Gastroesophageal sphincter (tissue), 4 donors: ENCODE data around the gene USP47. TPM values are rescaled to one million over a fixed set of nuclear protein-coding genes. Genes with fewer than 3 reads are reported as not detected.
A peak's percentile ranks its signal among the peaks of the same experiment; 100 is the strongest.

Experiments used
- ATAC-seq: fragments of 150-250 bp; one replicate; pipeline ENCODE4 v1.9.1; 2016; ENCODE audit warnings: mild to moderate bottlenecking, moderate library complexity
- H3K27ac ChIP-seq, 4 donors: fragments of 200-600 bp; sonication (generic) in 3 of 4; 1 replicate in 3 of 4; 2 replicates in 1 of 4; pipeline ENCODE4 v1.5.1; 2016 to 2019
- H3K27me3 ChIP-seq: fragments of 200-600 bp; sonication (generic); one replicate; pipeline ENCODE4 v1.5.1; 2019
- H3K36me3 ChIP-seq, 2 donors: fragments of 200-600 bp; sonication (generic); one replicate each; pipeline ENCODE4 v1.5.1; 2019; ENCODE audit warnings: control low read depth in 1 of 2
- H3K4me1 ChIP-seq, 3 donors: fragments of 200-600 bp; sonication (generic); 1 replicate in 2 of 3; 2 replicates in 1 of 3; pipeline ENCODE4 v1.5.1; 2016 to 2019; ENCODE audit warnings: control low read depth in 2 of 3
- H3K4me3 ChIP-seq, 2 donors: fragments of 200-600 bp; sonication (generic); one replicate each; pipeline ENCODE4 v1.5.1; 2019; ENCODE audit warnings: mild to moderate bottlenecking in 1 of 2, moderate library complexity in 1 of 2
- H3K9me3 ChIP-seq, 3 donors: fragments of 200-600 bp; sonication (generic); one replicate each; pipeline ENCODE4 v1.5.1; 2017 to 2019; ENCODE audit warnings: control low read depth in 2 of 3
- CTCF ChIP-seq, 4 experiments: fragments of 200-600 bp in 2 of 4; fragments of 450-650 bp in 2 of 4; sonication (generic) in 1 of 4; IDR thresholded peaks; one replicate each; pipeline ENCODE4 v1.5.1; 2017 to 2019; ENCODE audit warnings: antibody characterized with exemption in 4 of 4, mild to moderate bottlenecking in 2 of 4, moderate library complexity in 2 of 4
- EP300 ChIP-seq: sonication (generic); formaldehyde crosslinking; IDR thresholded peaks from one replicate; pipeline ENCODE4 v1.6.1; 2017; ENCODE audit warnings: antibody characterized with exemption, mild to moderate bottlenecking
- POLR2A ChIP-seq, 2 donors: fragments of 450-650 bp; IDR thresholded peaks; one replicate each; pipeline ENCODE4 v1.6.1; 2017; ENCODE audit warnings: antibody characterized with exemption in 2 of 2, mild to moderate bottlenecking in 2 of 2, moderate library complexity in 1 of 2
- POLR2AphosphoS5 ChIP-seq: sonication (generic); formaldehyde crosslinking; IDR thresholded peaks from one replicate; pipeline ENCODE4 v1.6.1; 2017; ENCODE audit warnings: antibody characterized with exemption
- WGBS, 2 donors: methylation state at CpG; one replicate each; pipeline ENCODE4 v1.1.5; 2018; ENCODE audit warnings: low coverage in 1 of 2; 5-methylcytosine and 5-hydroxymethylcytosine counted together
- total RNA-seq, 4 donors: library from RNA; depleted of rRNA; stranded (reverse); fragments of >200 nt; gene quantifications; one replicate each; pipeline ENCODE4 v1.1.0, GENCODE V29; 2016

The USP47 gene
- total RNA-seq, 4 donors from 2014 or later, result 84.7 to 156 (median 115) TPM

- Histone ChIP-seq H3K36me3 (no peaks in the 10 kb centered on the region), H3K4me3 (no peak overlapping the region), H3K9me3 (no peaks in the 10 kb centered on the region), H3K27me3 (no peaks in the 10 kb centered on the region), H3K4me1 (peaks cover 0 to 23% (median 0%) of the 10 kb centered on the region in 3 donors), H3K27ac (no peak overlapping the region)
- WGBS, 2 donors, result 79 to 85% methylated on average over 3 of the region's 3 CpGs
- ATAC-seq, result peak; percentile 25
- TF ChIP-seq EP300, result no peak
- no peak for TF ChIP-seq CTCF (IDR thresholded peaks at IDR 0.05)
- TF ChIP-seq POLR2A (IDR thresholded peaks at IDR 0.05), result no peak
- no peak for TF ChIP-seq POLR2AphosphoS5
These were observed 35.7 kb upstream of the USP47 start for GRCh38 chr11:11806074-11806473.

GRCh38 chr11:11806586-11806985, 35.2 kb upstream of the USP47 start:
- Histone ChIP-seq H3K27ac (no peak overlapping the region), H3K9me3 (no peaks in the 10 kb centered on the region), H3K27me3 (no peaks in the 10 kb centered on the region), H3K36me3 (no peaks in the 10 kb centered on the region), H3K4me1 (peaks cover 0 to 23% (median 0%) of the 10 kb centered on the region in 3 donors), H3K4me3 (no peak overlapping the region)
- no peak for ATAC-seq
- TF ChIP-seq POLR2AphosphoS5 (no peak), CTCF (IDR thresholded peaks at IDR 0.05) (no peak), EP300 (no peak), POLR2A (IDR thresholded peaks at IDR 0.05) (no peak)

DNA sequence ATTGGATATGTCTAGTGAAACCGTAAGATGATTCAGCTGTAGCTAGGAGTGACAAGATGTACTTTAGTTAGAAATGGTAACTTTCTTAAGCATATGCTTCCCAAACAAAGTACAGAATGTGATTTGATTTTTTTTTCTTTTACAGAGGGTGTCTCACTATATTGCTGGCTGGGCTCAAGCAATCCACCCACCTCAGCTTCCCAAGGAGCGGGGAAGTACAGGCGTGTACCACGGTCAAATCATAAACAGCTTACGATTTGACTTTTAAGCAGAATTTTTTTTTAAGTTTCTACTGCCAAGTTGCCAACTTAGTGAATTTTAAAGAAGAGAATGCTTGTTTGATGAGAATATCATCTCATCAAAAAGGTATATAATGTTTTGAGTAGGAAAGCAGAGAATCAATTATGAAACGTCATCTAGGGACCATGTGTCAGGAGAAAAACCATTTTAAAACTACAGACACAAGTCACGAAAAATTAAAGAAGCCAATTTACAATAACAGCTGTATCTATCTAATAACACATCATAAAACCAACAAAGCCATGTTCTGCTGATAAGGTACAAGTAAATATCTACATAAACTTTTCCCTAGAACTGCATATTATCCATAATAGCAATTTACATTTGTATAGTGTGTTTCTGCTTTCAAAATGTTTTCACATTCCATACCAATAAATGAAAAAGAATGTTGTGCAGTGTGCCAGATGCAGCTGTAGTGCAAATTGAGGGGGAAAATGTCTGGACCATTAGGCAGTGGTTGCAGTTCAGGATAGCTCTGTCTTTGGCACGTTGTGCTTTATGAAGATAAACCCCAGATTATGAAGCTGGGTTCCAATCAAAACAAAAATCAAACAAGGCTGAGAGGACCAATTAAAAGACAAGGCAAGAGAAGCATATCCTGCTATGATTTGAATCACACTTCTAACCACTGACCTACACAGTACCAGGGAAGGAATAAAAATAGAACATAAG, 33.7 kb upstream of the USP47 start:
- TF ChIP-seq CTCF (IDR thresholded peaks at IDR 0.05), result no peak
- TF ChIP-seq EP300, result no peak
- TF ChIP-seq POLR2A (IDR thresholded peaks at IDR 0.05), result no peak
- TF ChIP-seq POLR2AphosphoS5, result no peak
- no peaks in the 10 kb centered on the region for H3K9me3 ChIP-seq
- WGBS, 2 donors, result 52 to 53% methylated on average over 8 of the region's 8 CpGs
- peak overlapping the region in 1 of 4 donors; percentile 18 for H3K27ac ChIP-seq
- no peaks in the 10 kb centered on the region for H3K36me3 ChIP-seq
- peaks cover 0 to 27% (median 0%) of the 10 kb centered on the region in 3 donors for H3K4me1 ChIP-seq
- H3K27me3 ChIP-seq, result no peaks in the 10 kb centered on the region
- ATAC-seq, result no peak
- H3K4me3 ChIP-seq, result no peak overlapping the region

GRCh38 chr11:11808992-11809615, 32.7 kb upstream of the USP47 start:
- no peak overlapping the region for H3K27ac ChIP-seq
- H3K27me3 ChIP-seq, result no peaks in the 10 kb centered on the region
- WGBS, 2 donors, result 67 to 85% methylated on average over 3 to 4 of the region's 4 CpGs
- H3K36me3 ChIP-seq, result no peaks in the 10 kb centered on the region
- TF ChIP-seq POLR2AphosphoS5 (no peak), CTCF (IDR thresholded peaks at IDR 0.05) (no peak), POLR2A (IDR thresholded peaks at IDR 0.05) (no peak), EP300 (no peak)
- ATAC-seq, result no peak
- H3K4me1 ChIP-seq, result peaks cover 0 to 37% (median 4%) of the 10 kb centered on the region in 3 donors
- H3K4me3 ChIP-seq, result no peak overlapping the region
- H3K9me3 ChIP-seq, result no peaks in the 10 kb centered on the region
